Measurements from ENCODE around the gene TMEM209.

DNA sequence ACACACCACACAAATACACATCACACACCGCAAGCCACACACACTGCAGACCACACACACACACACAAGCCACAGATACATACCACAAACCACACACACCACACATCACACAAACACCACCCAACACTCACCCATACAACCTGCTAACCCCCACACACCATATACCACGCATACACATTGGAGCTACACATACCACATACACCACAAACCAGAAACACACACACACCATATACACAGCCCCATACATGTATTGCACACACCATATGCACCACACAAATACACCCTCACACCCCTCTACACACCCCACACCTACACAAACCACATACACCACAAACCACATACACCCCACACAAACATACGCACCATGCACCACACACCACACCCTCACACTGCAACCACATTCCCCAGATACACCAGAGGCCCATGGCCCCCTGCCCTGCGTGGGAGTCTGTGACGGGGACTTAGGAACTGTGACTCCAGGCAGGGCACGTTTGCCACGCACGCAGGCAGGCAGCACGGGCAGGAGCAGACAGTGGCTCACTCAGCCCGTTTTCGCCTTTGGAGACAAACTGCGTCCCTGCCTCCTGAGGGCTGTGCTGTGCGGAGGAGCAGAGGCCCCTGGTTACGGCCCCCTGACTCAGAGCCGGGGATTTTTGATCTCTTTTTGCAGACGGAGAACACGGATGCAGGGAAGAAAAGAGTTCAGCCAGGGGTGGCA lies 52.6 kb downstream of the TMEM209 start:
- TF ChIP-seq, protein P1, sequence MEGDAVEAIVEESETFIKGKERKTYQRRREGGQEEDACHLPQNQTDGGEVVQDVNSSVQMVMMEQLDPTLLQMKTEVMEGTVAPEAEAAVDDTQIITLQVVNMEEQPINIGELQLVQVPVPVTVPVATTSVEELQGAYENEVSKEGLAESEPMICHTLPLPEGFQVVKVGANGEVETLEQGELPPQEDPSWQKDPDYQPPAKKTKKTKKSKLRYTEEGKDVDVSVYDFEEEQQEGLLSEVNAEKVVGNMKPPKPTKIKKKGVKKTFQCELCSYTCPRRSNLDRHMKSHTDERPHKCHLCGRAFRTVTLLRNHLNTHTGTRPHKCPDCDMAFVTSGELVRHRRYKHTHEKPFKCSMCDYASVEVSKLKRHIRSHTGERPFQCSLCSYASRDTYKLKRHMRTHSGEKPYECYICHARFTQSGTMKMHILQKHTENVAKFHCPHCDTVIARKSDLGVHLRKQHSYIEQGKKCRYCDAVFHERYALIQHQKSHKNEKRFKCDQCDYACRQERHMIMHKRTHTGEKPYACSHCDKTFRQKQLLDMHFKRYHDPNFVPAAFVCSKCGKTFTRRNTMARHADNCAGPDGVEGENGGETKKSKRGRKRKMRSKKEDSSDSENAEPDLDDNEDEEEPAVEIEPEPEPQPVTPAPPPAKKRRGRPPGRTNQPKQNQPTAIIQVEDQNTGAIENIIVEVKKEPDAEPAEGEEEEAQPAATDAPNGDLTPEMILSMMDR (IDR thresholded peaks at IDR 0.05; ENCODE audit: insufficient read depth, low read length): no peak
- no peak; the same call in 1 of the 2 replicates for TF ChIP-seq POLR2AphosphoS5 (IDR thresholded peaks at IDR 0.05; ENCODE audit: low read depth)

Measured in HL-60 (cell line).